Coronary artery (tissue), 2 donors: Measurements from ENCODE around the gene RPE.

Experiments
- DNase-seq: peaks from one replicate; pipeline ENCODE4 v3.0.0-alpha.2; 2017; ENCODE audit warnings: low spot score
- H3K27ac ChIP-seq, 2 donors: fragments of 200-600 bp; sonication (generic); one replicate each; pipeline ENCODE4 v1.5.1; 2016 to 2019
- H3K4me3 ChIP-seq: fragments of 200-600 bp; sonication (generic); 2 replicates; pipeline ENCODE4 v1.5.1; 2016; ENCODE audit warnings: mild to moderate bottlenecking, moderate library complexity
- TF ChIP-seq, protein P1 (sequence below): fragments of 200-600 bp; sonication (generic); IDR thresholded peaks from one replicate; pipeline ENCODE4 v1.5.1; 2019; ENCODE audit warnings: antibody characterized with exemption

RPE gene

DNA sequence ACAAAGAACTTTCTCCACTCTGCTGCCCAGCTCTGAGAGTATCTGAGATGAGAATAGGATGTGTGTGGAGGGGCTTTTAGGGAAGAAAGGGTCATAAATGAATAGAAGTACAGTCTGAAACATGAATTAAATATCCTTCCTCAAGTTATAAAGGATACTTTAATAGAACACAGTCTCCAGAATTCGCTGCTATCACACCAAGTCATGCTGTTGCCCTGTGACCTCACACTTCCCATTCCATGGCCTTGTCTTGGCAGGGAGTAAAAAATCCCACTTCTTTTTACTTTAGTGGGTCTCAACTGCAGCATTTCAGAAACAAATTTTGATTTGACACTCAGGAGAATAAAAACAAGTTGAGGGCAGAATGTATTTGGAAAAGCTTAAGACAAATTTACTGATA lies 3.8 kb upstream of the RPE start:
- DNase-seq: no peak
- TF ChIP-seq, protein P1, sequence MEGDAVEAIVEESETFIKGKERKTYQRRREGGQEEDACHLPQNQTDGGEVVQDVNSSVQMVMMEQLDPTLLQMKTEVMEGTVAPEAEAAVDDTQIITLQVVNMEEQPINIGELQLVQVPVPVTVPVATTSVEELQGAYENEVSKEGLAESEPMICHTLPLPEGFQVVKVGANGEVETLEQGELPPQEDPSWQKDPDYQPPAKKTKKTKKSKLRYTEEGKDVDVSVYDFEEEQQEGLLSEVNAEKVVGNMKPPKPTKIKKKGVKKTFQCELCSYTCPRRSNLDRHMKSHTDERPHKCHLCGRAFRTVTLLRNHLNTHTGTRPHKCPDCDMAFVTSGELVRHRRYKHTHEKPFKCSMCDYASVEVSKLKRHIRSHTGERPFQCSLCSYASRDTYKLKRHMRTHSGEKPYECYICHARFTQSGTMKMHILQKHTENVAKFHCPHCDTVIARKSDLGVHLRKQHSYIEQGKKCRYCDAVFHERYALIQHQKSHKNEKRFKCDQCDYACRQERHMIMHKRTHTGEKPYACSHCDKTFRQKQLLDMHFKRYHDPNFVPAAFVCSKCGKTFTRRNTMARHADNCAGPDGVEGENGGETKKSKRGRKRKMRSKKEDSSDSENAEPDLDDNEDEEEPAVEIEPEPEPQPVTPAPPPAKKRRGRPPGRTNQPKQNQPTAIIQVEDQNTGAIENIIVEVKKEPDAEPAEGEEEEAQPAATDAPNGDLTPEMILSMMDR: no peak
- no peak overlapping the region for H3K4me3 ChIP-seq
- H3K27ac ChIP-seq: no peak overlapping the region

DNA sequence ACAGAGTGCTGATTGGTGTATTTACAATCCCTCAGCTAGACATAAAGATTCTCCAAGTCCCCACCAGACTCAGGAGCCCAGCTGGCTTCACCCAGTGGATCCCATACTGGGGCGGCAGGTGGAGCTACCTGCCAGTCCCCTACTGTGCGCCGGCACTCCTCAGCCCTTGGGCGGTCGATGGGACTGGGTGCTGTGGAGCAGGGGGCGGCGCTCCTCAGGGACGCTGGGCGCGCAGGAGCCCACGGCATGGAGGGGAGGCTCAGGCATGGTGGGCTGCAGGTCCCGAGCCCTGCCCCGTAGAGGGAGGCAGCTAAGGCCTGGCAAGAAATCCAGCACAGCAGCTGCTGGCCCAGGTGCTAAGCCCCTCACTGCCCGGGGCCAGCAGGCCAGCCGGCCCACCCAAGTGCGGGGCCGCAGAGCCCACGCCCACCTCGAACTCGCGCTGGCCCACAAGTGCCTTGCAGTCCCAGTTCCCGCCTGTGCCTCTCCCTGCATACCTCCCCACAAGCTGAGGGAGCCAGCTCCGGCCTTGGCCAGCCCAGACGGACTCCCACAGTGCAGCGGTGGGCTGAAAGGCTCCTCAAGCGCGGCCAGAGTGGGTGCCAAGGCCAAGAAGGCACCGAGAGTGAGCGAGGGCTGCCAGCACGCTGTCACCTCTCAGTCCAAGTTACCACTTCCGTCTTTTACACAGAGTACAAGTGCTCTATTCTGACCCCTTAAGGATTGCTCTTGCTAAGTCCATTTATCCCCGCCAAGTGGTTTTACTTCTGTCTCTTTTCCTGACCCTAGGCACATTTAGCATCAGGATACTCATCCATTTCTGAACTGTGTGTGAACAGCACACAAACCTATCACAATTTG lies 1.7 kb upstream of the RPE start:
- no peak for DNase-seq
- TF ChIP-seq, protein P1: no peak
- no peak overlapping the region for H3K27ac ChIP-seq
- no peak overlapping the region for H3K4me3 ChIP-seq

DNA sequence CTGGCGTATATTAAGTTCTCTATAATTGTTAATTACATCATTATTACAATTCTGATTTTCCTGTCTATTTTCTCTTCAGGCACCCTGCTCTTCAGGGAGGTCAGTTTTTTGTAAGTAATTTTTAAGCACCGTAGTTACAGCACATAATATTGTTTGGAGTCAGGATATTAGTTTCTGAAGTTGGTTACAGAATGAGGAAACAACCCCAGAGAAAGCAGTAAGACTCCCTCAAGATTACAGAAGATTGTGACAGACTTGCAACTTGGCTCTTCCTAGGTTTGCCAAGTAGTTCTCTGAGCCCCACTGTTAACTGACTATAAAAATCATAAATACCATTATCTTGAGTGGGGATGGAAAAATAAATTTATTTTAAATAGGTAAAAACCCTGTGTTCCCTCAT lies 921 bp downstream of the RPE start:
- DNase-seq: no peak
- TF ChIP-seq, protein P1: no peak
- no peak overlapping the region for H3K27ac ChIP-seq
- peak overlapping the region; percentile 89 for H3K4me3 ChIP-seq

DNA sequence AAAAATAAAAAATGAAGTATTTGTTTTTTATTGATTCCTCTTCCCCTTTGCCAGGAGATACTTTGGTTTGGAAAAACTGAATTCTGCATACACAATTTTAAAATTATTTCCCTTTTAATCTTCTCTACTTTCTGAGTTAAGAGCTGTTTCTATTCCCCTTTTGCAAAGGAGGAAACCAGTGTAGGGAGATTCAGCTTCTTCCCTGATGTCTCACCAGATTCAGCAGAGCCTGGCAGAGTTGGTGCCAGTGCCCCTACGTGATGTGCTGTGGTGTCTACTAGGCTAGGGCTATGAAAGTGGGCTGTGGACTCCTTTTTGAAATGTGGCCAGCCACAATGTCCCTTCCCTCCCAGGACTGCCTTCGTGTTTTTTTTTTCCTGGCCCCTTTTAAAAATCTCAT lies 2.4 kb downstream of the RPE start:
- no peak overlapping the region for H3K4me3 ChIP-seq
- no peak for DNase-seq
- TF ChIP-seq, protein P1: no peak
- no peak overlapping the region for H3K27ac ChIP-seq

DNA sequence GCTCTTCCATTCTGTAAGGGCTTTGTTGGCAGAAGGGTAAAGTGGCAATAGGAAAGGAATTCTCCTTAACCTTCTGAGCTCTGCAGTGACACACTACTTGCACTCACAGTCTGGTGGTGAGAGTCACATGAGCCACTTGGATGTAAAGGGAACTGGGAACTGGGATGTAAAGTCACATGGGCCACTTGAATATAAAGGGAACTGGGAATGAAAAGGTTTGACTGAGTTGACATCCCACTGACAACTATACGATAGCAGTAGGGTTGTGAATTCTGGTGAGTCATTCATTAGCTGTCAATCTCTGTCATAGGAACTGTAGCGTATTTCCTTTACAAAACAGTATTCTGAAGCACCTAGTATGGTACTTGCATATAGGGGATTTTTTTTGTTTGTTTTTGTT lies 5.5 kb downstream of the RPE start:
- Histone ChIP-seq H3K4me3 (no peak overlapping the region), H3K27ac (no peak overlapping the region)
- DNase-seq: no peak
- TF ChIP-seq, protein P1: no peak

DNA sequence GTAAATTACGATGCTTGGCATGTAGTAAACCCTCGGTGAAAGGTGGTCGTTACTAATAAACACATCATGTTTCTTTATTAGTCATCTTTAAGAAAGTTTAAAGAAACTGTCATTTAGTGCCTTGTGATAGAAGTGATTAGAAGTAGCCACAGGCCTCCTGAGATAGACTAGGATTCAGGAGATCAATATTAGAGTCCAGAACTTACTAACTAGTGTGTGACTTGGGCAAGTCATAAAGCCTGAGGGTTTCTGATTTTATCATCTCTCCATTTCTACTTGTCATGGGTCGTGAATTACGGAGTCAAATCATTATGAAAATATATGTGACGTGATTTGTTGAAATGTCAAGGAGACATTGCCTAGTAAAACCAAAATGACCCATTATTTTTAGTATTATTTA lies 6.7 kb downstream of the RPE start:
- DNase-seq: no peak

More for the DNA sequence above, 6.7 kb downstream of the RPE start:
- TF ChIP-seq, protein P1: no peak
- H3K27ac ChIP-seq: no peak overlapping the region
- no peak overlapping the region for H3K4me3 ChIP-seq
